ENCODE results near the gene PGP. TPM values are rescaled to one million over a fixed set of nuclear protein-coding genes. Genes with fewer than 3 reads are reported as not detected.
A peak's percentile ranks its signal among the peaks of the same experiment; 100 is the strongest.

PGP gene
- total RNA-seq, 2 experiments from 2014 or later = 19.8 to 20.1 TPM

DNA sequence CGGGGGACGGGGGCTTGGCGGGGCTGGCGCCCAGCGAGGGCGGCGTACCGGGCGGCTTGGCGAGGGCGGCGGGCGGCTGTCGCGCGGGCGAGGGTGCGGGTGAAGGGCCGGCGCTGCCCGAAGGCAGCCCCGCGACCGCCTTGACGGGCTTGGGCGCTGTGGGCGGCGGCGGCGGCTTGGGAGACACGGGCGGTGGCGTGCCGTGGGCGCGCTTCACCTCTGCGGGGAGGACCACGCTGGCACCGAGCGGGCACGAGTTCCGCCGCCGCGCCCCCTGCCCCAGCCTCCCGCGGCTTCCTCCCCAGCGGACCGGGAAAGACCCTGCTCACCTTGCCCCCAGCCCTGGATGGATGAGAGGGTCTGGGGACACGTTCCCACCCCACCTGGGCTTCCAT, 35.5 kb downstream of the PGP start:
- no peak for DNase-seq
- ChIA-PET POLR2A (no interaction called here), CTCF (no interaction called here)
- Mint-ChIP-seq H3K4me1 (ENCODE audit: low read depth) (no peaks in the 10 kb centered on the region), H3K36me3 (ENCODE audit: low read depth) (peaks cover 12% of the 10 kb centered on the region), H3K4me3 (no peak overlapping the region), H3K9me3 (no peaks in the 10 kb centered on the region), H3K27me3 (no peaks in the 10 kb centered on the region), H3K27ac (no peak overlapping the region)
- TF ChIP-seq, protein P1, sequence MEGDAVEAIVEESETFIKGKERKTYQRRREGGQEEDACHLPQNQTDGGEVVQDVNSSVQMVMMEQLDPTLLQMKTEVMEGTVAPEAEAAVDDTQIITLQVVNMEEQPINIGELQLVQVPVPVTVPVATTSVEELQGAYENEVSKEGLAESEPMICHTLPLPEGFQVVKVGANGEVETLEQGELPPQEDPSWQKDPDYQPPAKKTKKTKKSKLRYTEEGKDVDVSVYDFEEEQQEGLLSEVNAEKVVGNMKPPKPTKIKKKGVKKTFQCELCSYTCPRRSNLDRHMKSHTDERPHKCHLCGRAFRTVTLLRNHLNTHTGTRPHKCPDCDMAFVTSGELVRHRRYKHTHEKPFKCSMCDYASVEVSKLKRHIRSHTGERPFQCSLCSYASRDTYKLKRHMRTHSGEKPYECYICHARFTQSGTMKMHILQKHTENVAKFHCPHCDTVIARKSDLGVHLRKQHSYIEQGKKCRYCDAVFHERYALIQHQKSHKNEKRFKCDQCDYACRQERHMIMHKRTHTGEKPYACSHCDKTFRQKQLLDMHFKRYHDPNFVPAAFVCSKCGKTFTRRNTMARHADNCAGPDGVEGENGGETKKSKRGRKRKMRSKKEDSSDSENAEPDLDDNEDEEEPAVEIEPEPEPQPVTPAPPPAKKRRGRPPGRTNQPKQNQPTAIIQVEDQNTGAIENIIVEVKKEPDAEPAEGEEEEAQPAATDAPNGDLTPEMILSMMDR (IDR thresholded peaks at IDR 0.05) = no peak
- intact Hi-C loops (cut with micrococcal nuclease) = no loop called here
- no peak for ATAC-seq

DNA sequence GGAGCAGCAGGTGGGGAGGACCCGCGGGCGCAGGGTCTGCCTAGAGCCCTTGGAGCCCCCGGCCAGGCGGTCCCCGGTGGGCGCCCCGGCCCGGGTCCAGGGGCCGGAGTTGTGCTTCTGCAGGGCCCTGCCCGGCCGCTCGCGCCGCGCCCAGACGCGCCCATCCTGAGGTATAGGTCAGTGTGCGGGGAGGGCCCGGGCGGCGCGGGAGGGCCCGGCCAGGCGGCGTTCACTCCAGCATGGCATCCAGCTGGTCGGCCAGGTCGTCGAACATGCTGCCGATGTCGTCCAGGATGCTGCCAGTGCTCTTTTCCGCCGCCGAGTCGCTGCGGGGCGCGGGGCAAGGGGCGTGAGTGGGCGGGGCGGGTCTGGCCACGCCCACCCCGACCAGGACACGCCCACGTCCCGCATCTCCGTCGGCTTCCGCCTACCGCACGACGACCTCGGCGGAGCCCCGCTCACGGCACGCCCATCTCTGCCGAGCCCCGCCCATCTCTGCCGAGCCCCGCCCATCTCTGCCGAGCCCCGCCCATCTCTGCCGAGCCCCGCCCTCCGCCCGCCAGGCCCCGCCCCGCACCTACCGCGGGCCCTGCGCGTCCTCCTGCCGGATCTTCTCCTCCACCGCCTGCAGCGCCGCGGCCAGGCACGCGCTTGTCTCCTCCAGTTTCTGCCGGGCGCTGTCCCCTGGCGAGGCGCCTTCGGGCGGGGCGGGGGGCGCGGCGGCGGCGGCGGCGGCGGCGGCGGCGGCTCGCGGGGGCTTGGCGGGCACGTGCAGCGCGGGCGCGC, 36.1 kb downstream of the PGP start:
- CTCF ChIA-PET = no interaction called here

DNA sequence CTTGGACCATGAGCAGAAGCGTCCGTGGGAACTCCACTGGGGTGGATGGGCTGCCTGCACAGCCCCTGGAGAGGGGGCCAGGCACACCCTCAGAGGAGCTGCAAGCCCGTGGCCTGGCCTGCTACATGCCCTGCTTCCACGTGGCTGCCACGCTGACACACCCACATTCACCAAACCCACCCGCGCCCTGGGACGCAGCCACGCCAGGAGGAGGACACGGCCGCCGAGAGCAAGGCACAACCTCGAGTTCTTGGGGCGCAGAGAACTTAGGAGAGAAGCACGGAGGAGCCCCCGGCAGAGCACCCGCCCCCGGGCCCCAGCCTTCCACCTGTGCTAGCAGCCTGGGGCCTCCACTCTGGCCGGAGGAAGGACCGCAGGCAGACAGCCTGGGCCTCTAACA, 37.1 kb downstream of the PGP start:
- Mint-ChIP-seq H3K4me3 (no peak overlapping the region), H3K36me3 (ENCODE audit: low read depth) (peaks cover 15% of the 10 kb centered on the region), H3K27ac (no peak overlapping the region), H3K4me1 (ENCODE audit: low read depth) (no peaks in the 10 kb centered on the region), H3K9me3 (no peaks in the 10 kb centered on the region), H3K27me3 (no peaks in the 10 kb centered on the region)
- DNase-seq (no peak), ATAC-seq (no peak)
- ChIA-PET POLR2A (interaction anchor here (1.0 kb wide), 1 partner anchor 26 kb away, joined by 3 read pairs; no protein-coding TSS in a partner anchor), CTCF (no interaction called here)
- TF ChIP-seq, protein P1 (IDR thresholded peaks at IDR 0.05) = no peak
- intact Hi-C loops (cut with micrococcal nuclease) = no loop called here

More for the DNA sequence above, 36.1 kb downstream of the PGP start:
- TF ChIP-seq, protein P1 (IDR thresholded peaks at IDR 0.05) = no peak
- DNase-seq (peak; percentile 47), ATAC-seq (peak; percentile 85)
- no peak overlapping the region for H3K4me3 Mint-ChIP-seq
- H3K27me3 Mint-ChIP-seq = no peaks in the 10 kb centered on the region
- peaks cover 15% of the 10 kb centered on the region for H3K36me3 Mint-ChIP-seq (ENCODE audit: low read depth)
- intact Hi-C loops (cut with micrococcal nuclease) = no loop called here
- H3K4me1 Mint-ChIP-seq (ENCODE audit: low read depth) = no peaks in the 10 kb centered on the region
- no peaks in the 10 kb centered on the region for H3K9me3 Mint-ChIP-seq
- POLR2A ChIA-PET = no interaction called here
- H3K27ac Mint-ChIP-seq = no peak overlapping the region

DNA sequence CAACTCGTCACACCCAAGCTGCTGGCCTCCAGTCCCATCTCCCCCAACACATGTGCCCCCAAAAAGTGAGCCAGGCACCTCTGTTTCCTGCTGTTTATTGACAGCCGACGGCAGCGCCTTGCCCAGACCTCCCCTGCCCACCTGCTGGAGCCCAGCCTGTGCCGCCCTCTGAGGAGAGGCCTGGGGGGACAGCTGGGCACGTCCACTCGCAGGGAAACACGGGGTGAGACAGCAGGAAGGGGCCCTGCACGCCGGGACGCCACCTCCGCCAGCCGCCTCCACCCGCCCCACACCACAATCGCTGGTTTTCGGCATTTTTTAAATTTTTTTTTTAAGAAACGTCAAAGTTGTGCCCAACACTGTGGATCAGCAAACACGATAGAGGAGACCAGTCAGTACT, 37.5 kb downstream of the PGP start:
- intact Hi-C loops (cut with micrococcal nuclease) = no loop called here
- Mint-ChIP-seq H3K4me1 (ENCODE audit: low read depth) (no peaks in the 10 kb centered on the region), H3K9me3 (no peaks in the 10 kb centered on the region), H3K4me3 (no peak overlapping the region), H3K36me3 (ENCODE audit: low read depth) (peaks cover 15% of the 10 kb centered on the region), H3K27ac (no peak overlapping the region), H3K27me3 (no peaks in the 10 kb centered on the region)
- DNase-seq = no peak
- no peak for ATAC-seq
- POLR2A ChIA-PET = interaction anchor here (1.0 kb wide), 1 partner anchor 26 kb away, joined by 3 read pairs; no protein-coding TSS in a partner anchor
- TF ChIP-seq, protein P1 (IDR thresholded peaks at IDR 0.05) = no peak
- CTCF ChIA-PET = no interaction called here

DNA sequence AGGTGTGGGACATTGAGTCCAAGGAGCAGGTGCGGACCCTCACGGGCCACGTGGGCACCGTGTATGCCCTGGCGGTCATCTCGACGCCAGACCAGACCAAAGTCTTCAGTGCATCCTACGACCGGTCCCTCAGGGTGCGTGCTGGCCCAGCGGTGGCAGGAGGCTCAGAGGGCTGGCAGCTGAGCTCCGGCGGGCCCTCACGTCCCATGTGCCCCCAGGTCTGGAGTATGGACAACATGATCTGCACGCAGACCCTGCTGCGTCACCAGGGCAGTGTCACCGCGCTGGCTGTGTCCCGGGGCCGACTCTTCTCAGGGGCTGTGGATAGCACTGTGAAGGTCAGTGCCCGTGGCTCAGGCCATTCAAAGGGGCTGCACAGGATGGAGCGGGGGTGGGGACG, 38.6 kb downstream of the PGP start:
- CTCF ChIA-PET = no interaction called here
- H3K27me3 Mint-ChIP-seq = no peaks in the 10 kb centered on the region

More for the DNA sequence above, 38.6 kb downstream of the PGP start:
- no peak for ATAC-seq
- H3K4me1 Mint-ChIP-seq (ENCODE audit: low read depth) = no peaks in the 10 kb centered on the region
- H3K36me3 Mint-ChIP-seq (ENCODE audit: low read depth) = peaks cover 18% of the 10 kb centered on the region
- intact Hi-C loops (cut with micrococcal nuclease) = no loop called here
- no peaks in the 10 kb centered on the region for H3K9me3 Mint-ChIP-seq
- H3K27ac Mint-ChIP-seq = no peak overlapping the region
- DNase-seq = no peak
- POLR2A ChIA-PET = no interaction called here
- no peak overlapping the region for H3K4me3 Mint-ChIP-seq
- TF ChIP-seq, protein P1 (IDR thresholded peaks at IDR 0.05) = no peak

Measured in activated CD8-positive, alpha-beta T cell treated with anti-CD3 and anti-CD28 coated beads for 36 hours (primary cell).